HepG2 (cell line): ENCODE data around the gene PCGF3. TPM values are rescaled to one million over a fixed set of nuclear protein-coding genes. Genes with fewer than 3 reads are reported as not detected.

Source experiments
- ATAC-seq: fragments of 200-7000 bp; cut with Tn5 transposase; 3 replicates; pipeline ENCODE4 v1.9.1; 2020; ENCODE audit warnings: mild to moderate bottlenecking, moderate library complexity
- BruUV-seq: library from RNA; stranded (reverse); fragments of 400-500 nt; replicated peaks from 2 replicates; lab custom pipeline; 2021; lab: Mats Ljungman, UMichigan
- CTCF ChIA-PET: fragments of 300-600 bp; formaldehyde crosslinking; extraction: SDS; loops from one replicate; lab custom pipeline; 2021; ENCODE audit warnings: low total read pairs, inconsistent platforms, low intra/inter-chr PET ratio; lab: Yijun Ruan, JAX
- POLR2A ChIA-PET: fragments of 350-600 bp; sonication (Branson Sonifier 250); formaldehyde crosslinking; loops from one replicate; lab custom pipeline; 2020; ENCODE audit warnings: antibody characterized with exemption, inconsistent platforms; lab: Yijun Ruan, JAX
- DNase-seq: peaks from one replicate; pipeline ENCODE4 v3.0.0-alpha.2; 2015; ENCODE audit warnings: low spot score
- FAIRE-seq: peaks from 3 replicates; lab custom pipeline; 2011; peaks lifted over from hg19 to GRCh38; lab: Jason Lieb, UNC
- H2AFZ ChIP-seq: one replicate; pipeline ENCODE4 v1.6.1; 2011; ENCODE audit warnings: low read length, inconsistent platforms
- H3K27ac ChIP-seq: fragments of 300-600 bp; 3 replicates; pipeline ENCODE4 v1.8.0; 2011; ENCODE audit warnings: mixed run types, mild to moderate bottlenecking, mixed read lengths, low read length, inconsistent platforms; ENCODE audit not compliant: insufficient read depth; ENCODE audit errors: extremely low read length
- H3K27me3 ChIP-seq, 2 experiments: fragments of 200-600 bp in 1 of 2; 2 replicates in 1 of 2; 3 replicates in 1 of 2; pipeline versions ENCODE4 v1.6.0 to v1.8.0; 2011; ENCODE audit warnings: low read length in 2 of 2, mild to moderate bottlenecking in 2 of 2, moderate library complexity in 2 of 2, inconsistent platforms in 1 of 2; ENCODE audit not compliant: insufficient read depth in 2 of 2, control insufficient read depth in 1 of 2
- H3K36me3 ChIP-seq, 2 experiments: fragments of 200-600 bp in 1 of 2; replicated peaks in 1 of 2; 2 replicates in 1 of 2; 3 replicates in 1 of 2; pipeline versions ENCODE4 v1.5.1 to v1.8.0; 2011; ENCODE audit warnings: low read length in 2 of 2, inconsistent platforms in 1 of 2; ENCODE audit not compliant: insufficient read depth in 2 of 2, control insufficient read depth in 1 of 2
- H3K4me1 ChIP-seq: 2 replicates; pipeline ENCODE4 v1.5.1; 2012; ENCODE audit warnings: low read length, inconsistent platforms; ENCODE audit not compliant: insufficient read depth
- H3K4me2 ChIP-seq: 2 replicates; pipeline ENCODE4 v1.6.0; 2011; ENCODE audit warnings: low read depth, low read length, inconsistent platforms
- H3K4me3 ChIP-seq, 3 experiments: fragments of 200-600 bp in 1 of 3; sonication (generic), shearing (Covaris generic) in 1 of 3; replicated peaks in 1 of 3; 2 replicates each; pipeline ENCODE4 v1.5.1; 2011 to 2016; ENCODE audit warnings: low read length in 3 of 3, inconsistent platforms in 2 of 3, low read depth in 2 of 3, mild to moderate bottlenecking in 2 of 3, control low read depth in 1 of 3, mixed read lengths in 1 of 3; ENCODE audit not compliant: insufficient read depth in 1 of 3
- H3K79me2 ChIP-seq: one replicate; pipeline ENCODE4 v1.6.1; 2011; ENCODE audit warnings: low read length, inconsistent platforms; ENCODE audit not compliant: insufficient read depth
- H3K9ac ChIP-seq: 2 replicates; pipeline ENCODE4 v1.6.0; 2011; ENCODE audit warnings: mild to moderate bottlenecking, low read depth, low read length, inconsistent platforms; ENCODE audit not compliant: insufficient read depth
- H3K9me3 ChIP-seq: 2 replicates; pipeline ENCODE4 v1.5.1; 2012; ENCODE audit warnings: mild to moderate bottlenecking, low read length
- H4K20me1 ChIP-seq: 2 replicates; pipeline ENCODE4 v1.6.0; 2011; ENCODE audit warnings: inconsistent platforms, mild to moderate bottlenecking, low read length, moderate library complexity; ENCODE audit not compliant: insufficient read depth
- CCAR2 ChIP-seq: fragments of 200-400 bp; formaldehyde crosslinking; optimal IDR thresholded peaks from 2 replicates; pipeline ENCODE3; 2018; ENCODE audit warnings: low read depth, mild to moderate bottlenecking, low read length, moderate library complexity
- HNRNPLL ChIP-seq: fragments of 200-400 bp; formaldehyde crosslinking; IDR thresholded peaks from 2 replicates; pipeline ENCODE4 v1.6.1; 2017; ENCODE audit warnings: mild to moderate bottlenecking, low read depth, low read length; ENCODE audit not compliant: poor library complexity, severe bottlenecking
- SNAI1 ChIP-seq: sonication (generic); formaldehyde crosslinking; IDR thresholded peaks from 2 replicates; pipeline ENCODE4 v1.5.0; 2020; ENCODE audit warnings: mild to moderate bottlenecking, missing genetic modification reagents, borderline replicate concordance
- ZNF430 ChIP-seq: sonication (generic); formaldehyde crosslinking; IDR thresholded peaks from 2 replicates; pipeline ENCODE4 v1.9.0; 2021; ENCODE audit warnings: mild to moderate bottlenecking, missing genetic modification reagents
- WGBS: methylation state at CpG from one replicate; pipeline ENCODE4 v1.1.6; 2017; ENCODE audit warnings: low lambda C conversion rate; 5-methylcytosine and 5-hydroxymethylcytosine counted together
- in situ Hi-C: cut with HindIII; loops from 2 replicates; pipeline ENCODE4 v1.10.0; 2017; ENCODE audit warnings: low pct_unique_long_range_greater_than_20kb; ENCODE audit not compliant: extremely low pct_ligation_motif_present
- intact Hi-C: fragments of 100-400 bp; cut with micrococcal nuclease; formaldehyde crosslinking; loops from one replicate; pipeline ENCODE4 v1.10.0; 2022; ENCODE audit not compliant: unreplicated experiment
- polyA plus RNA-seq, 8 experiments: library from polyadenylated mRNA; depleted of rRNA in 3 of 8; stranded (reverse) in 7 of 8; unstranded in 1 of 8; fragments of >200 nt; fragmentation: Illumina TruSeq in 4 of 8; extraction: Trizol in 4 of 8; gene quantifications; 2 replicates each; pipeline versions ENCODE4 v1.2.1 to v1.2.3, GENCODE V29; 2011 to 2016; ENCODE audit warnings: low read depth in 4 of 8, missing spikeins in 1 of 8, mixed read lengths in 1 of 8; ENCODE audit not compliant: insufficient read depth in 1 of 8
- total RNA-seq, 5 experiments: library from RNA; depleted of rRNA; stranded (reverse); fragments of >200 nt; fragmentation: Illumina TruSeq; extraction: Trizol; gene quantifications; 2 replicates each; pipeline ENCODE4 v1.2.3, GENCODE V29; 2016; ENCODE audit warnings: low read depth in 1 of 5
- TF ChIP-seq, protein P1 (sequence below): sonication (generic); formaldehyde crosslinking; IDR thresholded peaks from 2 replicates; pipeline ENCODE4 v1.4.0; 2020; ENCODE audit warnings: missing genetic modification reagents, mild to moderate bottlenecking, borderline replicate concordance
- TF ChIP-seq, protein P2 (sequence below): sonication (generic); formaldehyde crosslinking; IDR thresholded peaks from 2 replicates; pipeline ENCODE4 v1.5.1; 2020; ENCODE audit warnings: mild to moderate bottlenecking, missing genetic modification reagents, moderate library complexity

PCGF3 gene
- total and polyA plus RNA-seq, 2 of the 13 experiments (the other 11 are each of a cell fraction or from before 2014, with no cell fraction given) = 28.6 to 66.2 TPM

DNA sequence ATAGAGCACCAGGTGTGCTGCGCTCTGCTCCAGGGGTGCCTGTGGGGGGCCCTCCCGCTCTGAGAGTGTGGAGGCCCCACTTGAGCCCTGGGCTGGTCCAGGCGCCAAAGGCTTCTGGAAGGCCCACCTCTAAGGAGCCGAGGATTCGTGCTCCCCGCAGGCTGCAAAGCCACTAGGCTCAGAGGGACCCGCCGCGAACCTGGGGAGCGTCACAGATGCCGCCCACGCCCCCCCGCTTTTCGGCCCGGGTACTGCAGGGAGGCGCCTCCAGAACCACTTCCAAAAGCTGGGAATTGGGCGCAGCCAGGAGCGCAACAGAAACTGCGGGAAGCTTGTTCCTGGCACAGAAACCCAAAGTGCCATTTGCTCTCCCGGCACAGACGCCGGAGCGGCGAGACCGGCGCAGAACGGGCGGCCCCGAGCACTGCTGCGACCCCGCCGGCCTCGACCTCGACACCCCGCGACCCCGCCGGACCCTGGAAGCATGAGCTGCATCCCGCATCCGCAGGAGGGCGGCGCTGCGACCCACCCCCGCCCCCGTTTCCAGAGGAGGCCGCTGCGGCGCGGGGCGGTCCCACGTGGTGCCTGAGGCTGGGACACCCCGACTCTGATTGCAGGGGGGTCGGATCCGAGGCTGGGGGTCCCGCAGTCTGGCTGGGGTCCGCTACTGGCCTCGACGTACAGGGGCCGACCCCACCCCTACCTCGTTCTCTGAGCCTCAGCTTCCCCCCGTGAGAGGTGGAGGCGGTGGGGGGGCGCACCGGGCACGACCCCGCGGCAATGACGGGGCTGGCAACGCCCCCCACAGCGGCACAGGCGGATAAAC, 89.5 kb downstream of the PCGF3 start:
- Histone ChIP-seq H3K4me2 (peak overlapping the region; percentile 42; the same call in 1 of the 2 replicates), H3K36me3 (no peaks in the 10 kb centered on the region), H3K27ac (no peak overlapping the region), H3K9ac (no peak overlapping the region), H3K79me2 (no peaks in the 10 kb centered on the region), H2AFZ (no peak overlapping the region), H3K9me3 (no peaks in the 10 kb centered on the region), H3K27me3 (peaks cover 20 to 67% of the 10 kb centered on the region in 2 experiments), H3K4me3 (peak overlapping the region in 2 of 3 experiments; percentile 4 to 46; a peak in 2 of 6 replicates), H3K4me1 (peaks cover 14% of the 10 kb centered on the region; the same call in 1 of the 2 replicates), H4K20me1 (no peaks in the 10 kb centered on the region)
- BruUV-seq = no TSS peak
- ChIA-PET POLR2A (interaction anchor here (1.0 to 3.4 kb wide), 2 partner anchors 13 to 21 kb away, joined by 3 to 27 read pairs; no protein-coding TSS in a partner anchor), CTCF (no interaction called here)
- intact Hi-C loops = no loop called here
- TF ChIP-seq, protein P1, sequence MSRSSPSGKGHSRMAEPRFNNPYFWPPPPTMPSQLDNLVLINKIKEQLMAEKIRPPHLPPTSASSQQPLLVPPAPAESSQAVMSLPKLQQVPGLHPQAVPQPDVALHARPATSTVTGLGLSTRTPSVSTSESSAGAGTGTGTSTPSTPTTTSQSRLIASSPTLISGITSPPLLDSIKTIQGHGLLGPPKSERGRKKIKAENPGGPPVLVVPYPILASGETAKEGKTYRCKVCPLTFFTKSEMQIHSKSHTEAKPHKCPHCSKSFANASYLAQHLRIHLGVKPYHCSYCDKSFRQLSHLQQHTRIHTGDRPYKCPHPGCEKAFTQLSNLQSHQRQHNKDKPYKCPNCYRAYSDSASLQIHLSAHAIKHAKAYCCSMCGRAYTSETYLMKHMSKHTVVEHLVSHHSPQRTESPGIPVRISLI (CRISPR knock-in tag) = no peak
- TF ChIP-seq SNAI1 (CRISPR knock-in tag) (no peak), ZNF430 (CRISPR knock-in tag) (0 out of 2 replicates have a peak, but pooled peaks have one; percentile 19), HNRNPLL (peak; percentile 32), CCAR2 (no peak)
- TF ChIP-seq, protein P2, sequence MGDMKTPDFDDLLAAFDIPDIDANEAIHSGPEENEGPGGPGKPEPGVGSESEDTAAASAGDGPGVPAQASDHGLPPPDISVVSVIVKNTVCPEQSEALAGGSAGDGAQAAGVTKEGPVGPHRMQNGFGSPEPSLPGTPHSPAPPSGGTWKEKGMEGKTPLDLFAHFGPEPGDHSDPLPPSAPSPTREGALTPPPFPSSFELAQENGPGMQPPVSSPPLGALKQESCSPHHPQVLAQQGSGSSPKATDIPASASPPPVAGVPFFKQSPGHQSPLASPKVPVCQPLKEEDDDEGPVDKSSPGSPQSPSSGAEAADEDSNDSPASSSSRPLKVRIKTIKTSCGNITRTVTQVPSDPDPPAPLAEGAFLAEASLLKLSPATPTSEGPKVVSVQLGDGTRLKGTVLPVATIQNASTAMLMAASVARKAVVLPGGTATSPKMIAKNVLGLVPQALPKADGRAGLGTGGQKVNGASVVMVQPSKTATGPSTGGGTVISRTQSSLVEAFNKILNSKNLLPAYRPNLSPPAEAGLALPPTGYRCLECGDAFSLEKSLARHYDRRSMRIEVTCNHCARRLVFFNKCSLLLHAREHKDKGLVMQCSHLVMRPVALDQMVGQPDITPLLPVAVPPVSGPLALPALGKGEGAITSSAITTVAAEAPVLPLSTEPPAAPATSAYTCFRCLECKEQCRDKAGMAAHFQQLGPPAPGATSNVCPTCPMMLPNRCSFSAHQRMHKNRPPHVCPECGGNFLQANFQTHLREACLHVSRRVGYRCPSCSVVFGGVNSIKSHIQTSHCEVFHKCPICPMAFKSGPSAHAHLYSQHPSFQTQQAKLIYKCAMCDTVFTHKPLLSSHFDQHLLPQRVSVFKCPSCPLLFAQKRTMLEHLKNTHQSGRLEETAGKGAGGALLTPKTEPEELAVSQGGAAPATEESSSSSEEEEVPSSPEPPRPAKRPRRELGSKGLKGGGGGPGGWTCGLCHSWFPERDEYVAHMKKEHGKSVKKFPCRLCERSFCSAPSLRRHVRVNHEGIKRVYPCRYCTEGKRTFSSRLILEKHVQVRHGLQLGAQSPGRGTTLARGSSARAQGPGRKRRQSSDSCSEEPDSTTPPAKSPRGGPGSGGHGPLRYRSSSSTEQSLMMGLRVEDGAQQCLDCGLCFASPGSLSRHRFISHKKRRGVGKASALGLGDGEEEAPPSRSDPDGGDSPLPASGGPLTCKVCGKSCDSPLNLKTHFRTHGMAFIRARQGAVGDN = peak; percentile 46; the same call in 1 of the 2 replicates
- in situ Hi-C loops = no loop called here
- ATAC-seq (no peak), FAIRE-seq (no peak), DNase-seq (no peak)
- no CpG with 5 or more reads among the region's 71 CpGs for WGBS
